GM23338 (cell line): ENCODE data around the gene TMEM94. TPM values are rescaled to one million over a fixed set of nuclear protein-coding genes. Genes with fewer than 3 reads are reported as not detected.

ENCODE experiments used
- ATAC-seq: fragments of 200-7000 bp; cut with Tn5 transposase; 3 replicates; pipeline ENCODE4 v1.9.1; 2020
- DNase-seq: peaks from one replicate; pipeline ENCODE4 v3.0.0-alpha.2; 2015; ENCODE audit warnings: low spot score
- H2AFZ ChIP-seq: fragments of 200-600 bp; sonication (generic); 2 replicates; pipeline ENCODE4 v1.8.0; 2016; ENCODE audit warnings: antibody characterized with exemption, mild to moderate bottlenecking, moderate library complexity
- H3F3A ChIP-seq: fragments of 200-600 bp; sonication (generic); replicated peaks from 2 replicates; pipeline ENCODE4 v1.8.0; 2017; ENCODE audit warnings: antibody characterized with exemption, mixed run types, low read depth
- H3K27ac ChIP-seq: fragments of 200-600 bp; sonication (generic); 2 replicates; pipeline ENCODE4 v1.6.1; 2016; ENCODE audit warnings: low read depth
- H3K27me3 ChIP-seq: fragments of 200-600 bp; sonication (generic); 2 replicates; pipeline ENCODE4 v1.8.0; 2016; ENCODE audit warnings: mild to moderate bottlenecking, mixed run types, moderate library complexity; ENCODE audit not compliant: insufficient read depth
- H3K36me3 ChIP-seq: fragments of 200-600 bp; sonication (generic); 2 replicates; pipeline ENCODE4 v1.8.0; 2016; ENCODE audit warnings: mild to moderate bottlenecking; ENCODE audit not compliant: insufficient read depth
- H3K4me1 ChIP-seq: fragments of 200-600 bp; sonication (generic); 2 replicates; pipeline ENCODE4 v1.8.0; 2016; ENCODE audit warnings: mild to moderate bottlenecking, moderate library complexity; ENCODE audit not compliant: insufficient read depth
- H3K4me2 ChIP-seq: fragments of 200-600 bp; sonication (generic); 2 replicates; pipeline ENCODE4 v1.7.1; 2017; ENCODE audit warnings: mixed run types
- H3K4me3 ChIP-seq: fragments of 200-600 bp; sonication (generic); 2 replicates; pipeline ENCODE4 v1.6.1; 2016; ENCODE audit warnings: mixed run types
- H3K79me2 ChIP-seq: fragments of 200-600 bp; sonication (generic); replicated peaks from 2 replicates; pipeline ENCODE4 v1.8.0; 2017; ENCODE audit warnings: mild to moderate bottlenecking; ENCODE audit not compliant: insufficient read depth
- H3K9me2 ChIP-seq: fragments of 200-600 bp; sonication (generic); 2 replicates; pipeline ENCODE4 v1.8.0; 2017; ENCODE audit not compliant: insufficient read depth
- H4K20me1 ChIP-seq: fragments of 200-600 bp; sonication (generic); replicated peaks from 2 replicates; pipeline ENCODE4 v1.8.0; 2017; ENCODE audit warnings: mild to moderate bottlenecking; ENCODE audit not compliant: insufficient read depth
- H3K27ac Mint-ChIP-seq: 2 replicates; pipeline ENCODE4 v1.8.0; 2020; ENCODE audit warnings: inconsistent platforms, mild to moderate bottlenecking, moderate library complexity, mixed read lengths
- H3K27me3 Mint-ChIP-seq: 3 replicates; pipeline ENCODE4 v1.8.0; 2022; ENCODE audit warnings: low read depth, mild to moderate bottlenecking, moderate library complexity, mixed read lengths, inconsistent platforms; ENCODE audit not compliant: insufficient read depth, poor library complexity
- H3K36me3 Mint-ChIP-seq: 3 replicates; pipeline ENCODE4 v1.8.0; 2021; ENCODE audit warnings: low read depth, mild to moderate bottlenecking, inconsistent platforms, moderate library complexity, mixed read lengths
- H3K4me1 Mint-ChIP-seq: 3 replicates; pipeline ENCODE4 v1.8.0; 2020; ENCODE audit warnings: mild to moderate bottlenecking, inconsistent platforms, mixed read lengths
- H3K4me3 Mint-ChIP-seq: 3 replicates; pipeline ENCODE4 v1.8.0; 2021; ENCODE audit warnings: moderate library complexity, mild to moderate bottlenecking, inconsistent platforms, mixed read lengths
- H3K9me3 Mint-ChIP-seq: 3 replicates; pipeline ENCODE4 v1.8.0; 2020; ENCODE audit warnings: moderate library complexity, mild to moderate bottlenecking, inconsistent platforms, mixed read lengths
- CREB1 ChIP-seq: fragments of 250-450 bp; sonication (Bioruptor Pico); IDR thresholded peaks from 2 replicates; pipeline ENCODE4 v1.5.0; 2020; ENCODE audit warnings: low read depth, mild to moderate bottlenecking, moderate library complexity
- CTCF ChIP-seq, 2 experiments: fragments of 200-600 bp in 1 of 2; sonication (generic) in 1 of 2; conservative IDR thresholded peaks; 2 replicates each; pipeline versions ENCODE4 v1.5.1 to v1.6.1; 2016 to 2017; ENCODE audit warnings: antibody characterized with exemption in 2 of 2, low read depth in 2 of 2, mild to moderate bottlenecking in 2 of 2, moderate library complexity in 1 of 2
- EZH2 ChIP-seq: fragments of 200-600 bp; sonication (generic); IDR thresholded peaks from one replicate; pipeline ENCODE4 v1.8.0; 2017; ENCODE audit warnings: antibody characterized with exemption, mild to moderate bottlenecking, low read depth; ENCODE audit not compliant: unreplicated experiment
- EZH2phosphoT487 ChIP-seq: fragments of 200-600 bp; sonication (generic); IDR thresholded peaks from one replicate; pipeline ENCODE4 v1.8.1; 2018; ENCODE audit warnings: antibody characterized with exemption; ENCODE audit not compliant: unreplicated experiment
- JUNB ChIP-seq: IDR thresholded peaks from one replicate; pipeline ENCODE4 v1.6.1; 2016; ENCODE audit warnings: antibody characterized with exemption; ENCODE audit not compliant: unreplicated experiment
- NANOG ChIP-seq: IDR thresholded peaks from 2 replicates; pipeline ENCODE4 v1.6.1; 2016; ENCODE audit warnings: antibody characterized with exemption, borderline replicate concordance
- POLR2AphosphoS5 ChIP-seq: IDR thresholded peaks from 2 replicates; pipeline ENCODE4 v1.6.1; 2016; ENCODE audit warnings: antibody characterized with exemption, low read depth
- REST ChIP-seq: IDR thresholded peaks from one replicate; pipeline ENCODE4 v1.6.1; 2018; ENCODE audit warnings: antibody characterized with exemption; ENCODE audit not compliant: unreplicated experiment
- STAT1 ChIP-seq: IDR thresholded peaks from one replicate; pipeline ENCODE4 v1.6.1; 2016; ENCODE audit warnings: antibody characterized with exemption; ENCODE audit not compliant: unreplicated experiment
- ZNF114 ChIP-seq: fragments of 250-450 bp; sonication (Bioruptor Pico); IDR thresholded peaks from 2 replicates; pipeline ENCODE4 v1.5.0; 2020; ENCODE audit warnings: mild to moderate bottlenecking, moderate library complexity
- ZNF331 ChIP-seq: fragments of 250-450 bp; sonication (Bioruptor Pico); IDR thresholded peaks from 2 replicates; pipeline ENCODE4 v1.5.0; 2020; ENCODE audit warnings: low read depth, mild to moderate bottlenecking, moderate library complexity
- polyA plus RNA-seq: library from polyadenylated mRNA; unstranded; fragments of >200 nt; fragmentation: Nextera tagmentation; extraction: Ambion mirVana; gene quantifications from 2 replicates; pipeline ENCODE4 v1.2.1, GENCODE V29; 2016
- total RNA-seq: library from RNA; depleted of rRNA; stranded (reverse); fragments of >200 nt; shearing (Covaris generic); gene quantifications from 2 replicates; pipeline ENCODE4 v1.2.3, GENCODE V29; 2014
- TF ChIP-seq, protein P1 (sequence below): IDR thresholded peaks from 2 replicates; pipeline ENCODE4 v1.6.1; 2016; ENCODE audit warnings: antibody characterized with exemption
- TF ChIP-seq, protein P2 (sequence below): fragments of 250-450 bp; sonication (Bioruptor Pico); IDR thresholded peaks from 2 replicates; pipeline ENCODE4 v1.5.0; 2020; ENCODE audit warnings: mild to moderate bottlenecking, moderate library complexity

The TMEM94 gene
- total and polyA plus RNA-seq, 2 experiments from 2014 or later, result 24.0 to 66.0 TPM

- Mint-ChIP-seq H3K36me3 (peaks cover 5% of the 10 kb centered on the region; the same call in 2 of the 3 replicates), H3K4me3 (no peak overlapping the region), H3K4me1 (peaks cover 23% of the 10 kb centered on the region), H3K27me3 (peaks cover 24% of the 10 kb centered on the region), H3K27ac (peak overlapping the region; percentile 48; the same call in 1 of the 2 replicates), H3K9me3 (no peaks in the 10 kb centered on the region)
- Histone ChIP-seq H3F3A (peaks cover 8% of the 10 kb centered on the region; the same call in 1 of the 2 replicates), H3K79me2 (peaks cover 20% of the 10 kb centered on the region), H3K4me3 (no peak overlapping the region), H3K9me2 (no peaks in the 10 kb centered on the region), H3K27me3 (peaks cover 6% of the 10 kb centered on the region; the same call in 1 of the 2 replicates), H3K36me3 (no peaks in the 10 kb centered on the region), H3K4me1 (peaks cover 9% of the 10 kb centered on the region; the same call in 1 of the 2 replicates), H4K20me1 (peaks cover 16% of the 10 kb centered on the region), H3K27ac (0 out of 2 replicates have a peak overlapping the region, but pooled peaks have one; percentile 63), H3K4me2 (no peak overlapping the region), H2AFZ (no peak overlapping the region)
- DNase-seq, result no peak
- no peak for ATAC-seq
- TF ChIP-seq STAT1 (no peak), JUNB (no peak), EZH2phosphoT487 (no peak), POLR2AphosphoS5 (no peak), ZNF114 (CRISPR knock-in tag) (no peak), CREB1 (no peak), EZH2 (no peak), ZNF331 (no peak), NANOG (no peak), CTCF (conservative IDR thresholded peaks at IDR 0.05; ENCODE audit: low read depth in 2 of 2) (no peak), REST (no peak)
- TF ChIP-seq, protein P1, sequence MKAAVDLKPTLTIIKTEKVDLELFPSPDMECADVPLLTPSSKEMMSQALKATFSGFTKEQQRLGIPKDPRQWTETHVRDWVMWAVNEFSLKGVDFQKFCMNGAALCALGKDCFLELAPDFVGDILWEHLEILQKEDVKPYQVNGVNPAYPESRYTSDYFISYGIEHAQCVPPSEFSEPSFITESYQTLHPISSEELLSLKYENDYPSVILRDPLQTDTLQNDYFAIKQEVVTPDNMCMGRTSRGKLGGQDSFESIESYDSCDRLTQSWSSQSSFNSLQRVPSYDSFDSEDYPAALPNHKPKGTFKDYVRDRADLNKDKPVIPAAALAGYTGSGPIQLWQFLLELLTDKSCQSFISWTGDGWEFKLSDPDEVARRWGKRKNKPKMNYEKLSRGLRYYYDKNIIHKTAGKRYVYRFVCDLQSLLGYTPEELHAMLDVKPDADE, result no peak
- TF ChIP-seq, protein P2, sequence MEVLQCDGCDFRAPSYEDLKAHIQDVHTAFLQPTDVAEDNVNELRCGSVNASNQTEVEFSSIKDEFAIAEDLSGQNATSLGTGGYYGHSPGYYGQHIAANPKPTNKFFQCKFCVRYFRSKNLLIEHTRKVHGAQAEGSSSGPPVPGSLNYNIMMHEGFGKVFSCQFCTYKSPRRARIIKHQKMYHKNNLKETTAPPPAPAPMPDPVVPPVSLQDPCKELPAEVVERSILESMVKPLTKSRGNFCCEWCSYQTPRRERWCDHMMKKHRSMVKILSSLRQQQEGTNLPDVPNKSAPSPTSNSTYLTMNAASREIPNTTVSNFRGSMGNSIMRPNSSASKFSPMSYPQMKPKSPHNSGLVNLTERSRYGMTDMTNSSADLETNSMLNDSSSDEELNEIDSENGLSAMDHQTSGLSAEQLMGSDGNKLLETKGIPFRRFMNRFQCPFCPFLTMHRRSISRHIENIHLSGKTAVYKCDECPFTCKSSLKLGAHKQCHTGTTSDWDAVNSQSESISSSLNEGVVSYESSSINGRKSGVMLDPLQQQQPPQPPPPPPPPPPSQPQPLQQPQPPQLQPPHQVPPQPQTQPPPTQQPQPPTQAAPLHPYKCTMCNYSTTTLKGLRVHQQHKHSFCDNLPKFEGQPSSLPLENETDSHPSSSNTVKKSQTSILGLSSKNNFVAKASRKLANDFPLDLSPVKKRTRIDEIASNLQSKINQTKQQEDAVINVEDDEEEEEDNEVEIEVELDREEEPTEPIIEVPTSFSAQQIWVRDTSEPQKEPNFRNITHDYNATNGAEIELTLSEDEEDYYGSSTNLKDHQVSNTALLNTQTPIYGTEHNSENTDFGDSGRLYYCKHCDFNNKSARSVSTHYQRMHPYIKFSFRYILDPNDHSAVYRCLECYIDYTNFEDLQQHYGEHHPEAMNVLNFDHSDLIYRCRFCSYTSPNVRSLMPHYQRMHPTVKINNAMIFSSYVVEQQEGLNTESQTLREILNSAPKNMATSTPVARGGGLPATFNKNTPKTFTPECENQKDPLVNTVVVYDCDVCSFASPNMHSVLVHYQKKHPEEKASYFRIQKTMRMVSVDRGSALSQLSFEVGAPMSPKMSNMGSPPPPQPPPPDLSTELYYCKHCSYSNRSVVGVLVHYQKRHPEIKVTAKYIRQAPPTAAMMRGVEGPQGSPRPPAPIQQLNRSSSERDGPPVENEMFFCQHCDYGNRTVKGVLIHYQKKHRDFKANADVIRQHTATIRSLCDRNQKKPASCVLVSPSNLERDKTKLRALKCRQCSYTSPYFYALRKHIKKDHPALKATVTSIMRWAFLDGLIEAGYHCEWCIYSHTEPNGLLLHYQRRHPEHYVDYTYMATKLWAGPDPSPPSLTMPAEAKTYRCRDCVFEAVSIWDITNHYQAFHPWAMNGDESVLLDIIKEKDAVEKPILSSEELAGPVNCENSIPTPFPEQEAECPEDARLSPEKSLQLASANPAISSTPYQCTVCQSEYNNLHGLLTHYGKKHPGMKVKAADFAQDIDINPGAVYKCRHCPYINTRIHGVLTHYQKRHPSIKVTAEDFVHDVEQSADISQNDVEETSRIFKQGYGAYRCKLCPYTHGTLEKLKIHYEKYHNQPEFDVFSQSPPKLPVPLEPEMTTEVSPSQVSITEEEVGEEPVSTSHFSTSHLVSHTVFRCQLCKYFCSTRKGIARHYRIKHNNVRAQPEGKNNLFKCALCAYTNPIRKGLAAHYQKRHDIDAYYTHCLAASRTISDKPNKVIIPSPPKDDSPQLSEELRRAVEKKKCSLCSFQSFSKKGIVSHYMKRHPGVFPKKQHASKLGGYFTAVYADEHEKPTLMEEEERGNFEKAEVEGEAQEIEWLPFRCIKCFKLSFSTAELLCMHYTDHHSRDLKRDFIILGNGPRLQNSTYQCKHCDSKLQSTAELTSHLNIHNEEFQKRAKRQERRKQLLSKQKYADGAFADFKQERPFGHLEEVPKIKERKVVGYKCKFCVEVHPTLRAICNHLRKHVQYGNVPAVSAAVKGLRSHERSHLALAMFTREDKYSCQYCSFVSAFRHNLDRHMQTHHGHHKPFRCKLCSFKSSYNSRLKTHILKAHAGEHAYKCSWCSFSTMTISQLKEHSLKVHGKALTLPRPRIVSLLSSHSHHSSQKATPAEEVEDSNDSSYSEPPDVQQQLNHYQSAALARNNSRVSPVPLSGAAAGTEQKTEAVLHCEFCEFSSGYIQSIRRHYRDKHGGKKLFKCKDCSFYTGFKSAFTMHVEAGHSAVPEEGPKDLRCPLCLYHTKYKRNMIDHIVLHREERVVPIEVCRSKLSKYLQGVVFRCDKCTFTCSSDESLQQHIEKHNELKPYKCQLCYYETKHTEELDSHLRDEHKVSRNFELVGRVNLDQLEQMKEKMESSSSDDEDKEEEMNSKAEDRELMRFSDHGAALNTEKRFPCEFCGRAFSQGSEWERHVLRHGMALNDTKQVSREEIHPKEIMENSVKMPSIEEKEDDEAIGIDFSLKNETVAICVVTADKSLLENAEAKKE (CRISPR knock-in tag), result no peak
Measured at GRCh38 chr17:75530837-75531720, 74.6 kb downstream of the TMEM94 start.
